GM19463 (cell line): ENCODE measurements around the gene DUSP1.

Experiments used
- ATAC-seq: cut with Tn5 transposase; IDR thresholded peaks from one replicate; pipeline ENCODE4 v1.9.1; 2021; ENCODE audit warnings: mild to moderate bottlenecking, moderate library complexity; ENCODE audit not compliant: unreplicated experiment

DUSP1 gene

DNA sequence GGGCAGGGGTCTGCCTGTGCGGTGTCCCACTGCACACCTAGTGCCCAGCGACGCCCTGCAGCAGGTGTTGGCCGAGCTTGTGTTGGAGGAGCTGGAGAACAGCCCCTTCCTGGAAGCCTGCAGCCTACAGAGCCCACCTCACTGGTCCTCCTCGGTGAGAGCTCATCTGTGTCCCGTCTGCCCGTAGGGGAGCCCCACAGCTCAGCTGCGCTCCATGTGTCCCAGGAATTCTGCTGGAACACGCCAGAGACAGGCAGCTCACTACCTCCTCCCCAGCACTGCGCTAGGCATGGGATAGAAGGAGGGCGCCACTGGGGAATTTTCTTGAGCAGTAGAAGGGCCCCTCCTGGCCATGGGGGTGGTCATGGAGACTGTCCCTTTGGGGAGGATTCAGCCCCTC is 44.0 kb downstream of the DUSP1 start:
- ATAC-seq, result no peak

DNA sequence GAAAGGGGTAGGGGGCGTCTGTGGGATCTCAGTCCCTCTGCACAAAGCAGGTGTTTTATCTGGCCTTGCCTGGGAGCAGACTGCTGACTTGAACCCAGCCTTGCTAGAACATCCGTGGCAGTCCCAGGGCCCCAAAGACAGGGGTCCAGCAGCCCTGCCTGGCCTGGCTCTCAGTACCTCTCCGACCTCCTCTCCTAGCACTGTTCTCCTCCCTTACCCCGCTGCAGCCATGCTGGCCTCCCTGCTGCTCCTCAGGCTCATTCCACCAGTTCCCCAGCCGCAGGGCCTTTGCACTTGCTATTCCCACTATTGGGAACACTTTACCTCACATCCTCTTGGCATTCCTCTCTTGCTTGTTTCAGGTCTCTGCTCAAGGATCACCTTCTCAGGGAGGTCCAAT is 45.2 kb downstream of the DUSP1 start:
- no peak for ATAC-seq

DNA sequence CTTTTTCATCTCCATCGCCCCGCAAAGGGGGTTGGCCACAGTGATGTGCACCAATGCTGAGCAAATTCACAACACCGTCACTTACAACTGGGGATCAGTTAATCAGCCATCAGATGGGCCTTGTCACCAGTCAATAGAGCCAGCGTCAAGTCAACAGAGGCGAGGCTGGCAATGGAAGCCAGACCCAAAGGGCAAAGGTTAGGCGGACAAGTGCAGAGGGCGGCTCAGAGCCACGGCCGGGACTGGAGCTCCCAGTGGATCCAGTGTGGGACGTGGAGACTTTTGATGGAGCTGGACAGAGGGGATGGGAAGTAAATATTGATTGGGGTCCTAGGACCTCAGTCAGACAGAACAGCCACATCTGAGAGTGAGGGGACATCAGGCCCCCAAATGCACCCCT is 45.7 kb downstream of the DUSP1 start:
- ATAC-seq, result no peak

DNA sequence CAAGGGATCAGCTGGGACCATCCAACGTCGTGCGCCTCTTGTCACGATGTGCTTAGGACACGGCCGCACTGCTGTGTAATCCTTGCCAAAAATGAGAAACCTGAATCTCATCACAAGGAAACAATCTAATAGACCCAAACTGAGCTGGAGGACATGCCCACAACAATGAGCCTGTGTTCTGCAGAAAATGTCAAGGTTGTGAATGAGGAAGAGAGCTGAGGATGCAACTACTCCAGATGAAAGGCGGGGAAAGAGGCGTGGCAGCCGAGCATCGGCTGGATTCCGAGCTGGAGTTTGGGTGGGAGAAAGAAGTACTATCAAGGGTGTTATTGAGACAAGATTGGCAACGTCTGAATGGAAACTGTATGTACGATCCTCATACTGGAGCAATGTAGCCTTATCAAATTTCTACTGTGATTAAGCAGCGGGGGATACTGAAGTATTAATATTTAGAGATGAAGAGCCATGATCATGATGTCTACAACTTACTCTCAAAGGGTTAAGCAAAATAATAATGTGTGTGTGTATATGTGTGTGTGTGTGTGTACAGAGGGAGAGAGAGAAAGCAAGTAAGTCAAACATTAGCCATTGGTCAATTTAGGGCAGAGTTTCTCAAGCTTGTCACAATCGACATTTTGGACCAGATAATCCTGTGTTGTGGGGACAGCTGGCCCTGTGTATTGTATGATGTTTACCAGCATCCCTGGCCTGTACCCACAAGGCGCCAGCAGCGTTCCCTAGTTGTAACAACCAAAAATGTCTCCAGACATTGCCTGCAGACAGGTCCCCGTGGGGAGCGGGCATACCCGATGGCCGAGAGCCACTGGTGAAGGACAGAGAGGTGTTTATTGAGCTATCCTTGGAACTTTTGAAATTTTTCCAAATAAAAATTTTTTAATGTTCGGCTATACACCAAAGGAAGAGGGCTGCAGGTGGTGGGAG is 46.5 kb downstream of the DUSP1 start:
- no peak for ATAC-seq

DNA sequence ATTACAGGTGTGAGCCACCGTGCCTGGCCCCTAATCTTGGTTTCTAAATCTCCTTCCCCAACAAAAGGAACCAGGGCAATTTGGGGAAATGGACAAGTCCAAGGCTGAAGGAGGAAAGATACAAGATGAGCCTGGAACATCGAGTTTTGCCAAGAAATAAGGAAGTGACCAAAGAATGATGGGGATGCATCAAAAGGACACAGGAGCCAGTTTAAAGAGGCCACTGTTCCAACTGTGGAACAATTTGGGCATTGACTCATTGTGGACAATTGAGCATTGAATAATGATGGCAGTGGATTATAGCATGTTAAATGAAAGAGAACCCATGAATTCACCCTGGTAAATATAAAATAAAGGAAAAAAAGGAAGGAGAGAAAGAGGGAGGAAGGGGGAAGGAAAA is 47.5 kb downstream of the DUSP1 start:
- ATAC-seq, result no peak

DNA sequence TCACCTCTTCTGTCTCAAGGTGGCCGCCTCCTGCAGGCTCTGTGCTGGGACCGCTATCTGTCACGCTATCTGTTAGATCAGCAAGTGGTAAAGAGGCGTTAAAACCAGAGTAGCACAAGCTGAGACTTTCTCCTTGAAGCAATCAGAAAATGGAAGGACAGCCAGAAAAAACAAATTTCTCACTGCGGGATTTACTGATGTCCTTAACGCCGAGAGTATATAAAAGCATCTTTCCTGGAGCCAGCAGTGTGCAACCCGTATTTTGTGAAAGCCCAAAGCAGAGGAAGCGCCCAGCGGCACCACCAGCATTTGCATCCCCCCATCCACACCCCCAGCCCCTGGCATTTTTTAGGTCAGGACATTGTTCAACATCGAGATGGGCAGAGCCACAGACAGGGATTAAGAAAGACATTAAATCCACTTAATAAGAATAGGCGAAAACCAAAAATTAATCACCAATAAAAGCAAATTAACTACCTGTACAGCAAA is 48.6 kb downstream of the DUSP1 start:
- ATAC-seq, result no peak

DNA sequence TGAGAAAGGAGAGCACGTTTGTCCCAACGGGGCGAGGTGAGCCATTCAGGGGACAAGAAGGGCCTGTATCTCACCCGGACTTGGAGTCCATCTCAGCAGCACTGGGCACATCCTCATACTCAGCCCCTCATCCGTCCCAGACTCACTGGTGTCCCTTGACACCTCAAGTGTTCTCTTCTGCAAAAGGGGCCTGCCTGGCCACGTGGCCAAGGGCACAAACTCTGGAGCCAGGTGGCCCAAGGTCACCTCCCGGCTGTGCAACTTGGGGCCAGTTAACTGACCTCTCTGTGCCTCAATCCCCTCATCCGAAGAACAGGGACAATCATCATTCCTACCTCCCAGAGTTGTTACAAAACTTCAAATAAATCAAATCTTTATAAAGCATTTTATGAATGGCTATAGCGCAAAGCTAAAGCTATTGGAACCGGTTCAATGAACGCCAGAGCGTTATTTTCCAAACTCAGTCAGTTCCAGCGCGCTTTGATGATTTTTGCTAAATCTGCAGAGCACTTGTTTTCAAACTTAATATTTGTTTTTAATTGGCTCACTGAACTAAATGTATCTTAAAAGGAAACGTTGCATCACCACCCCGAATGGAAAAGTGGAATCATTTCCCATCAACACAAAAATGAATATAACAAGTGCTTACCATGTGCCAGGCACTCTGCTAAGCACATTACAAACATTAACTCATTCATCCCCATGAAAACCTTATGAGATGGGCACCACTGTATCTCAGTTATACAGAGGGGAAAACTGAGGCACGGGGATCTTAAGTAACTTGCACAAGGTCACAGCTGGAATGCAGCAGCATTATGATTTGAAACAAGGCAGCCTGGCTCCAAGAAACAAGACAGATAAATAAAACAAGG is 49.3 kb downstream of the DUSP1 start:
- ATAC-seq, result no peak

DNA sequence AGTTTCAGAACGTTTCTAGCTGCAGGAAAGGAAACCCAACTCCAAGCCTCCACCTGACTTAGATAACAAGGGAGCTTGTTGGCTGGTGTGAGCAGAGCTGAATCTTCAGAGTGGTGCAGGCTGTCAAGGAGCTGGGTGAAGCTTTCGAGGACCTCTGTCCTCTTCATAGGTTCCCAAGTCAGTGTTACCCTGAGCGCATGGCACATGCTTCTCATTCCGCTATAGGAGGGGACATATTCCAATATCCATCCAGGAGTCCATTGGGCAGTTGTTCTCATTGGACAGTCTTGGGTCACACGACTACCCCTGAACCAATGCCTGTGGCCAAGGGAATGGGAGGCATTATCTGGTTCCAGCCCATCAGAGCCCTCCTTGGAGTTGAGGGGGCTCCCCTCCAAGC is 50.3 kb downstream of the DUSP1 start:
- ATAC-seq, result no peak

DNA sequence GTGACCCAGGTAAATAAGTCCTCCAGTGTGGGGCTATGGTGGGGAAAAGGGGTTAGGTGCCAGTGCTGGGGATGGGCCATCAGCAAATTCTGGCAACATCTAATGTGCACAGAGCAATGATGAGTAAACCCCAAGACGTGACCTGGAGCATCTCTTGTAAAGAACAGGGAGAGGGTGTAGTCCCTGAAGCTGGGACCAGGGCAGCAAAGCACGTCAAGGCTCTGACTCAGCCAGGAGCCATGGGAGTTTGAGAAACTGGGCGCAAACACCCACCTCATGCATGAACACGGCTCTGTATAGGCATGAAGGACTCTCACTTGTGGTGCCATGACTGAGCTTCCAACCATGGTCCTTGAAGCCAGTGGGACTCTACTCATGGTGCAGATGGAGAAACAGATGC is 51.8 kb downstream of the DUSP1 start:
- ATAC-seq, result no peak

DNA sequence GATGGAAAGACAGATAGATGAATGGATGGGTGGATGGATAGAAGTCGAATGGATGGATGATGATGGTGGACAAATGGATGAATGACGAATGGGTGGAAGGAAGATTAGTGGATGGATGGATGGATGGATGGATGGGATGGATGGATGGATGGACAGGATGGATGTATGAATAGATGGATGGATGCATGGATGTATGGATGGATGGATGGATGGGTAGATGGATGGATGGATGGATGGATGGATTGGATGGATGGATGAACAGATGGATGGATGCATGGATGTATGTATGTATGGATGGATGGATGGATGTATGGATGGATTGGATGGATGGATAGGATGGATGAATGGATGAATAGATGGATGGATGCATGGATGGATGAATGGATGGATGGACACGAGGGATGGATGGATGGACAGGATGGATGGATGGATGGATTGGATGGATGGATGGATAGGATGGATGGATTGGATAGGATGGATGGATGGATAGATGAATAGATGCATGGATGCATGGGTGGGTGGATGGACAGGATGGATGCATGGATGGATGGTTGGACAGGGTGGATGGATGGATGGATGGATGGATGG is 52.4 kb downstream of the DUSP1 start:
- ATAC-seq, result no peak
